SK-N-SH (cell line): ENCODE results near the gene JAM2. TPM values are rescaled to one million over a fixed set of nuclear protein-coding genes. Genes with fewer than 3 reads are reported as not detected.

Experiments used
- CTCF ChIA-PET: fragments of 300-600, 350-600 bp; formaldehyde crosslinking; extraction: SDS; loops from one replicate; lab custom pipeline; 2021; lab: Yijun Ruan, JAX
- POLR2A ChIA-PET: fragments of 350-600 bp; sonication (Branson Sonifier 250); formaldehyde crosslinking; extraction: SDS; loops from one replicate; lab custom pipeline; 2020; ENCODE audit warnings: antibody characterized with exemption, inconsistent platforms; lab: Yijun Ruan, JAX
- DNase-seq: peaks from one replicate; pipeline ENCODE4 v3.0.0; 2012
- H2AFZ ChIP-seq: fragments of 200-600 bp; sonication (generic); 2 replicates; pipeline ENCODE4 v1.8.1; 2016; ENCODE audit warnings: antibody characterized with exemption, mild to moderate bottlenecking, low read depth
- H3F3A ChIP-seq: fragments of 200-600 bp; sonication (generic); replicated peaks from 2 replicates; pipeline ENCODE3; 2016; ENCODE audit warnings: antibody characterized with exemption, mild to moderate bottlenecking; ENCODE audit not compliant: insufficient read depth
- H3K27ac ChIP-seq, 2 experiments: fragments of 200-500 bp in 1 of 2; fragments of 200-600 bp in 1 of 2; sonication (Bioruptor generic) in 1 of 2; sonication (generic), shearing (Covaris generic) in 1 of 2; 2 replicates each; pipeline versions ENCODE4 v1.5.1 to v1.6.1; 2014 to 2016; ENCODE audit warnings: low read depth in 2 of 2, inconsistent platforms in 1 of 2, low read length in 1 of 2, mild to moderate bottlenecking in 1 of 2, mixed read lengths in 1 of 2
- H3K27me3 ChIP-seq: fragments of 200-600 bp; sonication (generic), shearing (Covaris generic); 2 replicates; pipeline ENCODE4 v1.6.1; 2016; ENCODE audit warnings: mixed run types; ENCODE audit not compliant: insufficient read depth
- H3K36me3 ChIP-seq, 2 experiments: fragments of 200-500 bp in 1 of 2; fragments of 200-600 bp in 1 of 2; sonication (Bioruptor generic) in 1 of 2; sonication (generic) in 1 of 2; replicated peaks in 1 of 2; 2 replicates each; pipeline versions ENCODE3 to v1.5.1; 2014 to 2016; ENCODE audit warnings: low read length in 1 of 2, mild to moderate bottlenecking in 1 of 2; ENCODE audit not compliant: insufficient read depth in 2 of 2, control insufficient read depth in 1 of 2
- H3K4me1 ChIP-seq, 2 experiments: fragments of 200-500 bp in 1 of 2; fragments of 200-600 bp in 1 of 2; sonication (Bioruptor generic) in 1 of 2; sonication (generic), shearing (Covaris generic) in 1 of 2; 2 replicates each; pipeline versions ENCODE4 v1.5.1 to v1.6.1; 2014 to 2016; ENCODE audit warnings: low read depth in 1 of 2, low read length in 1 of 2, mixed run types in 1 of 2; ENCODE audit not compliant: insufficient read depth in 2 of 2, control insufficient read depth in 1 of 2
- H3K4me2 ChIP-seq: fragments of 200-600 bp; sonication (generic), shearing (Covaris generic); 2 replicates; pipeline ENCODE4 v1.6.1; 2017; ENCODE audit warnings: mixed run types
- H3K4me3 ChIP-seq, 2 experiments: fragments of 200-500 bp in 1 of 2; fragments of 200-600 bp in 1 of 2; sonication (Bioruptor generic) in 1 of 2; sonication (generic), shearing (Covaris generic) in 1 of 2; 2 replicates each; pipeline versions ENCODE4 v1.5.1 to v1.8.1; 2014 to 2016; ENCODE audit warnings: low read depth in 2 of 2, inconsistent platforms in 1 of 2, low read length in 1 of 2, mild to moderate bottlenecking in 1 of 2, mixed read lengths in 1 of 2, moderate library complexity in 1 of 2
- H3K79me2 ChIP-seq: fragments of 200-600 bp; sonication (generic); 2 replicates; pipeline ENCODE4 v1.8.1; 2017; ENCODE audit warnings: mild to moderate bottlenecking; ENCODE audit not compliant: insufficient read depth
- H3K9ac ChIP-seq: fragments of 200-600 bp; sonication (generic); 2 replicates; pipeline ENCODE4 v1.6.1; 2017; ENCODE audit warnings: mixed run types
- H3K9me2 ChIP-seq: fragments of 200-600 bp; sonication (generic); 2 replicates; pipeline ENCODE4 v1.6.1; 2017; ENCODE audit warnings: mixed run types
- H3K9me3 ChIP-seq: fragments of 200-600 bp; sonication (generic); 2 replicates; pipeline ENCODE4 v1.6.1; 2017; ENCODE audit warnings: mixed run types, mild to moderate bottlenecking, moderate library complexity
- H4K20me1 ChIP-seq: fragments of 200-600 bp; sonication (generic); 2 replicates; pipeline ENCODE4 v1.6.1; 2017; ENCODE audit warnings: mild to moderate bottlenecking, mixed run types; ENCODE audit not compliant: insufficient read depth
- ELF1 ChIP-seq: IDR thresholded peaks from 2 replicates; pipeline ENCODE4 v1.4.0; 2012
- EP300 ChIP-seq, 2 experiments: IDR thresholded peaks; 2 replicates each; pipeline versions ENCODE4 v1.4.0 to v1.6.1; 2012; ENCODE audit warnings: borderline replicate concordance in 1 of 2, low read depth in 1 of 2, low read length in 1 of 2
- EZH2phosphoT487 ChIP-seq: fragments of 200-600 bp; sonication (generic); IDR thresholded peaks from 2 replicates; pipeline ENCODE4 v1.6.1; 2017; ENCODE audit warnings: low read depth, mixed run types, mild to moderate bottlenecking, antibody characterized with exemption, moderate library complexity, borderline replicate concordance
- FOSL2 ChIP-seq: IDR thresholded peaks from 2 replicates; pipeline ENCODE4 v1.4.0; 2012; ENCODE audit warnings: low read depth, mild to moderate bottlenecking, moderate library complexity, borderline replicate concordance
- FOXJ3 ChIP-seq: sonication (generic); formaldehyde crosslinking; IDR thresholded peaks from 2 replicates; pipeline ENCODE4 v1.5.1; 2020; ENCODE audit warnings: mild to moderate bottlenecking, missing genetic modification reagents
- FOXM1 ChIP-seq: IDR thresholded peaks from 2 replicates; pipeline ENCODE4 v1.4.0; 2012; ENCODE audit warnings: low read depth, mild to moderate bottlenecking
- IRF3 ChIP-seq: fragments of 150-350 bp; IDR thresholded peaks from 2 replicates; pipeline ENCODE4 v1.6.1; 2016; ENCODE audit warnings: mild to moderate bottlenecking, low read depth, low read length
- MEF2A ChIP-seq: IDR thresholded peaks from 2 replicates; pipeline ENCODE4 v1.4.0; 2012; ENCODE audit warnings: low read depth, borderline replicate concordance
- MXI1 ChIP-seq: IDR thresholded peaks from 2 replicates; pipeline ENCODE4 v1.6.1; 2012; ENCODE audit warnings: mild to moderate bottlenecking, low read depth, low read length, improper control_type of control experiment
- NRF1 ChIP-seq: IDR thresholded peaks from 2 replicates; pipeline ENCODE4 v1.6.1; 2012; ENCODE audit warnings: low read depth, mild to moderate bottlenecking, low read length
- POLR2AphosphoS5 ChIP-seq: IDR thresholded peaks from 2 replicates; pipeline ENCODE4 v1.6.1; 2012; ENCODE audit warnings: low read depth, low read length
- RAD21 ChIP-seq: IDR thresholded peaks from 2 replicates; pipeline ENCODE4 v1.6.1; 2012; ENCODE audit warnings: mild to moderate bottlenecking, low read length
- RCOR1 ChIP-seq: fragments of 150-350 bp; IDR thresholded peaks from 2 replicates; pipeline ENCODE4 v1.6.1; 2017; ENCODE audit warnings: antibody characterized with exemption, low read length
- RFX5 ChIP-seq: IDR thresholded peaks from 2 replicates; pipeline ENCODE4 v1.6.1; 2012; ENCODE audit warnings: mild to moderate bottlenecking, improper control_type of control experiment, low read length
- RXRA ChIP-seq: IDR thresholded peaks from 2 replicates; pipeline ENCODE4 v1.4.0; 2012; ENCODE audit warnings: low read depth, mild to moderate bottlenecking, borderline replicate concordance
- SIN3A ChIP-seq: IDR thresholded peaks from 2 replicates; pipeline ENCODE4 v1.6.1; 2012; ENCODE audit warnings: low read depth, mild to moderate bottlenecking, low read length, moderate library complexity, borderline replicate concordance
- TCF12 ChIP-seq: IDR thresholded peaks from 2 replicates; pipeline ENCODE4 v1.4.0; 2012
- TEAD4 ChIP-seq: IDR thresholded peaks from 2 replicates; pipeline ENCODE4 v1.4.0; 2012; ENCODE audit warnings: mild to moderate bottlenecking, borderline replicate concordance; ENCODE audit not compliant: insufficient read depth
- ZBTB33 ChIP-seq: IDR thresholded peaks from 2 replicates; pipeline ENCODE4 v1.4.0; 2012; ENCODE audit warnings: low read depth, borderline replicate concordance
- WGBS: methylation state at CpG from one replicate; pipeline ENCODE4 v1.1.6; 2017; ENCODE audit warnings: low lambda C conversion rate; 5-methylcytosine and 5-hydroxymethylcytosine counted together
- polyA plus RNA-seq, 3 experiments: library from polyadenylated mRNA; depleted of rRNA; stranded (reverse); fragments of >200 nt; gene quantifications; 2 replicates each; pipeline ENCODE4 v1.2.3, GENCODE V29; 2012
- TF ChIP-seq, protein P1 (sequence below): IDR thresholded peaks from 2 replicates; pipeline ENCODE4 v1.6.1; 2012; ENCODE audit warnings: mild to moderate bottlenecking, low read depth, low read length, moderate library complexity

Gene JAM2
- polyA plus RNA-seq, 1 of the 3 experiments (the other 2 are of a cell fraction), result 8.3 TPM

- ChIA-PET CTCF (interaction anchor here (0.9 to 1.3 kb wide), 2 partner anchors 9 to 13 kb away, joined by 3 to 6 read pairs; no protein-coding TSS in a partner anchor), POLR2A (no interaction called here)
- no peaks in the 10 kb centered on the region for H3K9me3 ChIP-seq
- no peak overlapping the region for H3K27ac ChIP-seq
- TF ChIP-seq, protein P1, sequence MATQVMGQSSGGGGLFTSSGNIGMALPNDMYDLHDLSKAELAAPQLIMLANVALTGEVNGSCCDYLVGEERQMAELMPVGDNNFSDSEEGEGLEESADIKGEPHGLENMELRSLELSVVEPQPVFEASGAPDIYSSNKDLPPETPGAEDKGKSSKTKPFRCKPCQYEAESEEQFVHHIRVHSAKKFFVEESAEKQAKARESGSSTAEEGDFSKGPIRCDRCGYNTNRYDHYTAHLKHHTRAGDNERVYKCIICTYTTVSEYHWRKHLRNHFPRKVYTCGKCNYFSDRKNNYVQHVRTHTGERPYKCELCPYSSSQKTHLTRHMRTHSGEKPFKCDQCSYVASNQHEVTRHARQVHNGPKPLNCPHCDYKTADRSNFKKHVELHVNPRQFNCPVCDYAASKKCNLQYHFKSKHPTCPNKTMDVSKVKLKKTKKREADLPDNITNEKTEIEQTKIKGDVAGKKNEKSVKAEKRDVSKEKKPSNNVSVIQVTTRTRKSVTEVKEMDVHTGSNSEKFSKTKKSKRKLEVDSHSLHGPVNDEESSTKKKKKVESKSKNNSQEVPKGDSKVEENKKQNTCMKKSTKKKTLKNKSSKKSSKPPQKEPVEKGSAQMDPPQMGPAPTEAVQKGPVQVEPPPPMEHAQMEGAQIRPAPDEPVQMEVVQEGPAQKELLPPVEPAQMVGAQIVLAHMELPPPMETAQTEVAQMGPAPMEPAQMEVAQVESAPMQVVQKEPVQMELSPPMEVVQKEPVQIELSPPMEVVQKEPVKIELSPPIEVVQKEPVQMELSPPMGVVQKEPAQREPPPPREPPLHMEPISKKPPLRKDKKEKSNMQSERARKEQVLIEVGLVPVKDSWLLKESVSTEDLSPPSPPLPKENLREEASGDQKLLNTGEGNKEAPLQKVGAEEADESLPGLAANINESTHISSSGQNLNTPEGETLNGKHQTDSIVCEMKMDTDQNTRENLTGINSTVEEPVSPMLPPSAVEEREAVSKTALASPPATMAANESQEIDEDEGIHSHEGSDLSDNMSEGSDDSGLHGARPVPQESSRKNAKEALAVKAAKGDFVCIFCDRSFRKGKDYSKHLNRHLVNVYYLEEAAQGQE, result no peak
- TF ChIP-seq SIN3A, result no peak
- no peak overlapping the region for H3K4me3 ChIP-seq
- no peak overlapping the region for H3K4me2 ChIP-seq
- no peaks in the 10 kb centered on the region for H3K9me2 ChIP-seq
- H4K20me1 ChIP-seq, result no peaks in the 10 kb centered on the region
- no peaks in the 10 kb centered on the region for H3K79me2 ChIP-seq
- peaks cover 4 to 6% of the 10 kb centered on the region in 2 experiments; a peak in 2 of 4 replicates for H3K4me1 ChIP-seq
- 81% methylated on average over 4 of the region's 4 CpGs for WGBS
- no peaks in the 10 kb centered on the region for H3F3A ChIP-seq
- no peak for DNase-seq
- no peaks in the 10 kb centered on the region for H3K27me3 ChIP-seq
- H3K9ac ChIP-seq, result no peak overlapping the region
- H3K36me3 ChIP-seq, result no peaks in the 10 kb centered on the region
- no peak overlapping the region for H2AFZ ChIP-seq
Measured at GRCh38 chr21:25643486-25643885, 4.4 kb downstream of the JAM2 start.

GRCh38 chr21:25646474-25646873 is 7.4 kb downstream of the JAM2 start:
- Histone ChIP-seq H3K79me2 (no peaks in the 10 kb centered on the region), H4K20me1 (no peaks in the 10 kb centered on the region), H3K9me3 (no peaks in the 10 kb centered on the region), H3F3A (no peaks in the 10 kb centered on the region), H2AFZ (no peak overlapping the region), H3K27ac (no peak overlapping the region), H3K27me3 (no peaks in the 10 kb centered on the region), H3K36me3 (no peaks in the 10 kb centered on the region), H3K4me1 (no peaks in the 10 kb centered on the region), H3K4me3 (no peak overlapping the region), H3K9me2 (no peaks in the 10 kb centered on the region), H3K9ac (no peak overlapping the region), H3K4me2 (no peak overlapping the region)
- POLR2A ChIA-PET, result interaction anchor here (0.7 kb wide), 1 partner anchor 10 kb away, joined by 5 read pairs; no protein-coding TSS in a partner anchor
- DNase-seq, result no peak
- CTCF ChIA-PET, result interaction anchor here (1.1 kb wide), 1 partner anchor 39 kb away, joined by 3 read pairs; no protein-coding TSS in a partner anchor
- WGBS, result 83% methylated on average over 1 of the region's 1 CpG
- TF ChIP-seq IRF3 (no peak), MXI1 (no peak), ELF1 (no peak), TCF12 (no peak), RFX5 (no peak), SIN3A (no peak), RAD21 (no peak), RXRA (no peak), FOXJ3 (no peak), FOXM1 (no peak), EZH2phosphoT487 (no peak), FOSL2 (no peak), MEF2A (no peak), TEAD4 (no peak), EP300 (IDR thresholded peaks at IDR 0.05; ENCODE audit: borderline replicate concordance in 1 of 2, low read depth in 1 of 2, low read length in 1 of 2) (no peak), ZBTB33 (no peak), RCOR1 (no peak), NRF1 (no peak), POLR2AphosphoS5 (no peak)
